SK-N-SH treated with all-trans-retinoic acid at 6 μM for 48 hours (cell line): ENCODE results near the gene TOM1L2.
A peak's percentile ranks its signal among the peaks of the same experiment; 100 is the strongest.

Experiments used
- ATAC-seq: fragments of 200-7000 bp; cut with Tn5 transposase; 3 replicates; pipeline ENCODE4 v1.9.1; 2020; ENCODE audit warnings: mild to moderate bottlenecking, moderate library complexity
- ARNTL ChIP-seq: fragments of 450-650 bp; formaldehyde crosslinking; IDR thresholded peaks from 2 replicates; pipeline ENCODE4 v1.5.0; 2020; ENCODE audit warnings: low read depth, mild to moderate bottlenecking, moderate library complexity, borderline replicate concordance
- BACH2 ChIP-seq: fragments of 250-450 bp; sonication (Bioruptor Pico); IDR thresholded peaks from 2 replicates; pipeline ENCODE4 v1.9.0; 2021; ENCODE audit warnings: mild to moderate bottlenecking, borderline replicate concordance
- CREB5 ChIP-seq: fragments of 250-450 bp; sonication (Bioruptor Pico); IDR thresholded peaks from 2 replicates; pipeline ENCODE4 v1.5.1; 2020; ENCODE audit warnings: low read depth, mild to moderate bottlenecking, moderate library complexity
- CSDC2 ChIP-seq: fragments of 250-450 bp; sonication (Bioruptor Pico); IDR thresholded peaks from 2 replicates; pipeline ENCODE4 v1.5.0; 2020; ENCODE audit warnings: mild to moderate bottlenecking, moderate library complexity
- CSRNP3 ChIP-seq: fragments of 250-450 bp; sonication (Bioruptor Pico); IDR thresholded peaks from 2 replicates; pipeline ENCODE4 v1.5.1; 2021; ENCODE audit warnings: mild to moderate bottlenecking, moderate library complexity
- ESRRG ChIP-seq: fragments of 250-450 bp; sonication (Bioruptor Pico); IDR thresholded peaks from 2 replicates; pipeline ENCODE4 v1.6.1; 2021; ENCODE audit warnings: mild to moderate bottlenecking
- GLIS3 ChIP-seq: fragments of 250-450 bp; sonication (Bioruptor Pico); IDR thresholded peaks from 2 replicates; pipeline ENCODE4 v1.5.0; 2020; ENCODE audit warnings: mild to moderate bottlenecking, moderate library complexity
- ISL1 ChIP-seq: fragments of 250-450 bp; sonication (Bioruptor Pico); IDR thresholded peaks from 2 replicates; pipeline ENCODE4 v2.1.2; 2022; ENCODE audit warnings: mild to moderate bottlenecking, moderate library complexity
- OSR1 ChIP-seq: fragments of 250-450 bp; sonication (Bioruptor Pico); IDR thresholded peaks from 2 replicates; pipeline ENCODE4 v1.8.0; 2022; ENCODE audit warnings: moderate library complexity, mild to moderate bottlenecking, inconsistent platforms
- PATZ1 ChIP-seq: fragments of 250-450 bp; sonication (Bioruptor Pico); IDR thresholded peaks from 2 replicates; pipeline ENCODE4 v1.8.0; 2020; ENCODE audit warnings: mild to moderate bottlenecking, moderate library complexity, borderline replicate concordance
- POU6F1 ChIP-seq: fragments of 250-450 bp; sonication (Bioruptor Pico); IDR thresholded peaks from 2 replicates; pipeline ENCODE4 v1.8.0; 2021; ENCODE audit warnings: low read depth, mild to moderate bottlenecking, moderate library complexity, borderline replicate concordance
- PPARA ChIP-seq: fragments of 250-450 bp; sonication (Bioruptor Pico); IDR thresholded peaks from 2 replicates; pipeline ENCODE4 v1.5.0; 2020; ENCODE audit warnings: mild to moderate bottlenecking, borderline replicate concordance
- RARB ChIP-seq: fragments of 250-450 bp; sonication (Bioruptor Pico); IDR thresholded peaks from 2 replicates; pipeline ENCODE4 v1.8.0; 2021; ENCODE audit warnings: mild to moderate bottlenecking, moderate library complexity
- SNAI2 ChIP-seq: fragments of 250-450 bp; sonication (Bioruptor Pico); IDR thresholded peaks from 2 replicates; pipeline ENCODE4 v1.5.0; 2020; ENCODE audit warnings: mild to moderate bottlenecking, moderate library complexity
- TCF4 ChIP-seq: fragments of 250-450 bp; sonication (Bioruptor Pico); IDR thresholded peaks from 2 replicates; pipeline ENCODE4 v1.8.0; 2021; ENCODE audit warnings: mild to moderate bottlenecking, moderate library complexity, borderline replicate concordance
- TOX ChIP-seq: fragments of 250-450 bp; sonication (Bioruptor Pico); IDR thresholded peaks from 2 replicates; pipeline ENCODE4 v1.8.0; 2021; ENCODE audit warnings: mild to moderate bottlenecking, moderate library complexity, borderline replicate concordance
- TSHZ2 ChIP-seq: fragments of 250-450 bp; sonication (Bioruptor Pico); IDR thresholded peaks from 2 replicates; pipeline ENCODE4 v1.5.0; 2020; ENCODE audit warnings: mild to moderate bottlenecking, moderate library complexity
- ZFP3 ChIP-seq: fragments of 250-450 bp; sonication (Bioruptor Pico); IDR thresholded peaks from 2 replicates; pipeline ENCODE4 v1.5.0; 2020; ENCODE audit warnings: mild to moderate bottlenecking, moderate library complexity
- ZFP30 ChIP-seq: fragments of 450-650 bp; formaldehyde crosslinking; IDR thresholded peaks from 2 replicates; pipeline ENCODE4 v1.5.0; 2022; ENCODE audit warnings: mild to moderate bottlenecking, moderate library complexity
- ZNF565 ChIP-seq: fragments of 450-650 bp; formaldehyde crosslinking; conservative IDR thresholded peaks from 2 replicates; pipeline ENCODE4 v1.5.0; 2020; ENCODE audit warnings: low read depth, mild to moderate bottlenecking, moderate library complexity
- ZNF70 ChIP-seq: fragments of 450-650 bp; formaldehyde crosslinking; IDR thresholded peaks from 2 replicates; pipeline ENCODE4 v1.5.0; 2020; ENCODE audit warnings: mild to moderate bottlenecking, moderate library complexity
- ZNF8 ChIP-seq: fragments of 450-650 bp; formaldehyde crosslinking; IDR thresholded peaks from 2 replicates; pipeline ENCODE4 v1.5.0; 2020; ENCODE audit warnings: mild to moderate bottlenecking, moderate library complexity

Gene TOM1L2

GRCh38 chr17:17831208-17832031, 140.8 kb downstream of the TOM1L2 start (continued):
- TF ChIP-seq TSHZ2 (peak; percentile 88), SNAI2 (CRISPR knock-in tag) (no peak), OSR1 (CRISPR knock-in tag) (no peak), ZNF8 (no peak), ZNF70 (peak; percentile 79; the same call in 1 of the 2 replicates), ZNF565 (CRISPR knock-in tag) (0 out of 2 replicates have a peak, but pooled peaks have one; percentile 47), TCF4 (peak; percentile 94), ZFP30 (no peak), PPARA (CRISPR knock-in tag) (no peak)
- TF ChIP-seq, all 23 proteins: peak for 4

GRCh38 chr17:17830740-17831207, 141.4 kb downstream of the TOM1L2 start:
- no peak for TF ChIP-seq GLIS3 (CRISPR knock-in tag)
- no peak for TF ChIP-seq ZNF8
- TF ChIP-seq TOX (CRISPR knock-in tag), result no peak
- no peak for TF ChIP-seq POU6F1 (CRISPR knock-in tag)
- no peak for TF ChIP-seq BACH2
- TF ChIP-seq TCF4, result no peak
- TF ChIP-seq ESRRG (CRISPR knock-in tag), result no peak
- TF ChIP-seq ZFP30, result no peak
- TF ChIP-seq, all 23 proteins: peak for 0
- ATAC-seq, result no peak

GRCh38 chr17:17830269-17830567, 142.0 kb downstream of the TOM1L2 start:
- TF ChIP-seq CSDC2 (no peak), TOX (CRISPR knock-in tag) (no peak), ESRRG (CRISPR knock-in tag) (no peak), PATZ1 (CRISPR knock-in tag) (no peak), ZNF70 (no peak), PPARA (CRISPR knock-in tag) (no peak), RARB (no peak), ARNTL (CRISPR knock-in tag) (no peak), ISL1 (CRISPR knock-in tag) (no peak), ZNF565 (CRISPR knock-in tag) (no peak), OSR1 (CRISPR knock-in tag) (no peak), CSRNP3 (CRISPR knock-in tag) (no peak), TSHZ2 (no peak), BACH2 (no peak), GLIS3 (CRISPR knock-in tag) (no peak), POU6F1 (CRISPR knock-in tag) (no peak), ZFP30 (no peak), ZNF8 (no peak), CREB5 (CRISPR knock-in tag) (no peak), ZFP3 (CRISPR knock-in tag) (no peak)
- no peak for ATAC-seq
